OCI-LY3 (cell line): ENCODE results near the gene GPR176.

Source experiments
- H2AFZ ChIP-seq: fragments of 200-600, 300-600 bp; shearing (Covaris generic); 2 replicates; pipeline ENCODE4 v1.6.0; 2014; ENCODE audit warnings: antibody characterized with exemption, low read depth, low read length
- H3K27ac ChIP-seq: fragments of 200-600, 300-600 bp; sonication (generic); 2 replicates; pipeline ENCODE4 v1.5.1; 2014; ENCODE audit warnings: mild to moderate bottlenecking, low read length, moderate library complexity, mixed read lengths
- H3K27me3 ChIP-seq: fragments of 200-600, 300-600 bp; sonication (generic); 2 replicates; pipeline ENCODE4 v1.6.1; 2014; ENCODE audit warnings: low read depth, low read length, mixed read lengths
- H3K36me3 ChIP-seq: fragments of 200-600, 300-600 bp; sonication (generic); replicated peaks from 2 replicates; pipeline ENCODE3; 2014; ENCODE audit warnings: low read depth, low read length, mixed read lengths
- H3K4me1 ChIP-seq: fragments of 300-600, 200-600 bp; sonication (generic); 2 replicates; pipeline ENCODE4 v1.6.1; 2014; ENCODE audit warnings: low read length, mixed read lengths
- H3K4me2 ChIP-seq: fragments of 200-600, 300-600 bp; sonication (generic); 2 replicates; pipeline ENCODE4 v1.6.1; 2014; ENCODE audit warnings: low read length, mixed read lengths
- H3K4me3 ChIP-seq: fragments of 300-600, 200-600 bp; sonication (generic); 2 replicates; pipeline ENCODE4 v1.5.1; 2014; ENCODE audit warnings: antibody characterized with exemption, mild to moderate bottlenecking, low read length, moderate library complexity
- H3K79me2 ChIP-seq: fragments of 300-600, 200-600 bp; shearing (Covaris generic); 2 replicates; pipeline ENCODE4 v1.6.1; 2014; ENCODE audit warnings: mild to moderate bottlenecking, low read length, mixed read lengths
- H3K9ac ChIP-seq: fragments of 300-600, 200-600 bp; shearing (Covaris generic); 2 replicates; pipeline ENCODE4 v1.6.0; 2014; ENCODE audit warnings: mild to moderate bottlenecking, low read length, moderate library complexity
- H3K9me3 ChIP-seq: fragments of 200-600, 300-600 bp; shearing (Covaris generic); 2 replicates; pipeline ENCODE4 v1.6.1; 2014; ENCODE audit warnings: low read length, mixed read lengths; ENCODE audit not compliant: insufficient read depth
- H4K20me1 ChIP-seq: fragments of 200-600, 300-600 bp; sonication (generic); 2 replicates; pipeline ENCODE4 v1.6.1; 2016; ENCODE audit warnings: low read length, mixed read lengths; ENCODE audit not compliant: insufficient read depth
- EZH2phosphoT487 ChIP-seq: fragments of 200-600 bp; shearing (Covaris generic); IDR thresholded peaks from 2 replicates; pipeline ENCODE4 v1.6.1; 2018; ENCODE audit warnings: antibody characterized with exemption, mixed run types, low read depth
- TF ChIP-seq, protein P1 (sequence below): fragments of 200-600, 300-600 bp; sonication (generic); IDR thresholded peaks from 2 replicates; pipeline ENCODE4 v1.5.1; 2014; ENCODE audit warnings: antibody characterized with exemption, low read length, low read depth

The GPR176 gene

GRCh38 chr15:39784125-39784524 lies 135.9 kb downstream of the GPR176 start:
- Histone ChIP-seq H2AFZ (no peak overlapping the region), H3K4me3 (peak overlapping the region; percentile 96; the same call in 1 of the 2 replicates), H3K27me3 (no peaks in the 10 kb centered on the region), H3K9me3 (no peaks in the 10 kb centered on the region), H3K4me2 (peak overlapping the region; percentile 85), H3K79me2 (peaks cover 12% of the 10 kb centered on the region), H4K20me1 (no peaks in the 10 kb centered on the region), H3K4me1 (peaks cover 43% of the 10 kb centered on the region), H3K36me3 (no peaks in the 10 kb centered on the region), H3K27ac (no peak overlapping the region), H3K9ac (peak overlapping the region; percentile 91; the same call in 1 of the 2 replicates)
- TF ChIP-seq, protein P1, sequence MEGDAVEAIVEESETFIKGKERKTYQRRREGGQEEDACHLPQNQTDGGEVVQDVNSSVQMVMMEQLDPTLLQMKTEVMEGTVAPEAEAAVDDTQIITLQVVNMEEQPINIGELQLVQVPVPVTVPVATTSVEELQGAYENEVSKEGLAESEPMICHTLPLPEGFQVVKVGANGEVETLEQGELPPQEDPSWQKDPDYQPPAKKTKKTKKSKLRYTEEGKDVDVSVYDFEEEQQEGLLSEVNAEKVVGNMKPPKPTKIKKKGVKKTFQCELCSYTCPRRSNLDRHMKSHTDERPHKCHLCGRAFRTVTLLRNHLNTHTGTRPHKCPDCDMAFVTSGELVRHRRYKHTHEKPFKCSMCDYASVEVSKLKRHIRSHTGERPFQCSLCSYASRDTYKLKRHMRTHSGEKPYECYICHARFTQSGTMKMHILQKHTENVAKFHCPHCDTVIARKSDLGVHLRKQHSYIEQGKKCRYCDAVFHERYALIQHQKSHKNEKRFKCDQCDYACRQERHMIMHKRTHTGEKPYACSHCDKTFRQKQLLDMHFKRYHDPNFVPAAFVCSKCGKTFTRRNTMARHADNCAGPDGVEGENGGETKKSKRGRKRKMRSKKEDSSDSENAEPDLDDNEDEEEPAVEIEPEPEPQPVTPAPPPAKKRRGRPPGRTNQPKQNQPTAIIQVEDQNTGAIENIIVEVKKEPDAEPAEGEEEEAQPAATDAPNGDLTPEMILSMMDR: no peak
- no peak for TF ChIP-seq EZH2phosphoT487

DNA sequence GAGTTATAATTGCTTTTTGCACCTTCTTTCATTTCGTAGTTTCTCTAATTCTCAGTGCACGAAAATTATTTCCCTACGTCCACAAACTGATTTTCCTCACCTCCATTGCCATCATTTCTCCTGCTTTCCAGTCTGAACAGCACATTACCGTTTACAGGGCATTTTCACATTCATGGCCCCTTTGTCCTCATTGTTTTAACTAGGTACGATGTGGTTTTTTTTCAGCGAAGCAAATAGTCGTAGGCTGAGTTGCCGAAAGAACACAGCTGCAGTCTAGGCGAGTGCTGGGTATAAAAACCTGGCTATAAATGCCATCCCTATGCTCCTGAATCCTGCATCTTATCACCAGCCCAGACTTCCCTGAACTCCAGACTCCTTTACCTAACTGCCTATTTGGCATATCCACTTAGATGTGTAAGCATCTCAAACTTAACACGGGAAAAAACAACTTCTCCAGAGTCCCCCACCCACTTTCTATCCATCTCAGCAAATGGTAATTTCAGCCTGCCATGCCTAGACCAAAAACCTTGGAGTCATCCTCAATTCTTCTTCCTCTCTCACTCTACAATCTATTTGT lies 136.7 kb downstream of the GPR176 start:
- peaks cover 12% of the 10 kb centered on the region for H3K79me2 ChIP-seq
- peak overlapping the region; percentile 96 for H3K4me3 ChIP-seq
- H3K36me3 ChIP-seq: no peaks in the 10 kb centered on the region
- peak overlapping the region; percentile 85 for H3K4me2 ChIP-seq
- H3K9ac ChIP-seq: peak overlapping the region; percentile 91
- peak overlapping the region; percentile 97 for H2AFZ ChIP-seq
- peak overlapping the region; percentile 34; the same call in 1 of the 2 replicates for H3K27ac ChIP-seq
- H3K27me3 ChIP-seq: no peaks in the 10 kb centered on the region
- TF ChIP-seq EZH2phosphoT487: no peak
- TF ChIP-seq, protein P1: no peak
- no peaks in the 10 kb centered on the region for H4K20me1 ChIP-seq
- H3K9me3 ChIP-seq: no peaks in the 10 kb centered on the region
- H3K4me1 ChIP-seq: peaks cover 35% of the 10 kb centered on the region

- peak within 1 kb of the TSS; percentile 97 for H2AFZ ChIP-seq
- peak within 1 kb of the TSS; percentile 91 for H3K9ac ChIP-seq
- TF ChIP-seq EZH2phosphoT487: no peak
- TF ChIP-seq, protein P1: no peak
- H3K4me1 ChIP-seq: peaks cover 32% of the 10 kb centered on the region
- H3K79me2 ChIP-seq: peaks cover 12% of the 10 kb centered on the region
- no peaks in the 10 kb centered on the region for H3K9me3 ChIP-seq
- H3K27ac ChIP-seq: peak within 1 kb of the TSS; percentile 34
- peak within 1 kb of the TSS; percentile 96 for H3K4me3 ChIP-seq
- H3K27me3 ChIP-seq: no peaks in the 10 kb centered on the region
- peak within 1 kb of the TSS; percentile 92 for H3K4me2 ChIP-seq
- H3K36me3 ChIP-seq: no peaks in the 10 kb centered on the region
- no peaks in the 10 kb centered on the region for H4K20me1 ChIP-seq
These were observed 137.5 kb downstream of the GPR176 start, which contains the start of gene FSIP1 for GRCh38 chr15:39782441-39783138. TSS of gene FSIP1 (minus strand) at chr15:39782841. CDS start at chr15:39776524, 6,317 bp downstream.

DNA sequence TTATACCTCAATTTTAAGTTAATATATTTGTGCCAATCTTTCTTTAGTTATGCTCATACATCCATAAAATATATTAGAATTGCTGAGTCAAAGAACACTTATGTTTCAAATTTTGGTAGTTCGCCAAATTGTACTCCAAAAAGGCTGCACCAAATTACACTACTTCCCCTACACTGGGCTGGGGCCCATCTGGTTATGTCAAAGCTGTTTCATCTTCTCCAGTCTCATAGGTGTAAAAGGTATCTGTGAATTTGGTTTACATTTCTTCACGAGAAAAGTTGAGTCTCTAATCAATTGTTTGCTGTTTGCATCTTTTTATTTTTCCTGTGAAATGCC lies 138.1 kb downstream of the GPR176 start:
- H3K27me3 ChIP-seq: no peaks in the 10 kb centered on the region
- peak overlapping the region; percentile 92 for H3K4me2 ChIP-seq
- H3K27ac ChIP-seq: peak overlapping the region; percentile 19; the same call in 1 of the 2 replicates
- H3K4me1 ChIP-seq: peaks cover 32% of the 10 kb centered on the region
- peak overlapping the region; percentile 54 for H3K9ac ChIP-seq
- H3K4me3 ChIP-seq: peak overlapping the region; percentile 96
- peaks cover 12% of the 10 kb centered on the region for H3K79me2 ChIP-seq
- no peak for TF ChIP-seq EZH2phosphoT487
- TF ChIP-seq, protein P1: no peak
- no peaks in the 10 kb centered on the region for H4K20me1 ChIP-seq
- H3K36me3 ChIP-seq: no peaks in the 10 kb centered on the region
- peak overlapping the region; percentile 95 for H2AFZ ChIP-seq
- no peaks in the 10 kb centered on the region for H3K9me3 ChIP-seq
